Endothelial cell of umbilical vein (primary cell): ENCODE data around the gene VAC14. TPM values are rescaled to one million over a fixed set of nuclear protein-coding genes. Genes with fewer than 3 reads are reported as not detected.

ENCODE experiments used
- BruUV-seq: library from RNA; stranded (reverse); fragments of 400-500 nt; replicated peaks from 2 replicates; lab custom pipeline; 2021; lab: Mats Ljungman, UMichigan
- CTCF ChIA-PET: fragments of 300-600, 350-600 bp; sonication (Branson Sonifier 250); formaldehyde crosslinking; loops from one replicate; lab custom pipeline; 2021; ENCODE audit warnings: antibody characterized with exemption, inconsistent platforms; lab: Charles Lee
- POLR2A ChIA-PET: fragments of 300-600, 350-600 bp; sonication (Branson Sonifier 250); formaldehyde crosslinking; loops from one replicate; lab custom pipeline; 2021; ENCODE audit warnings: antibody characterized with exemption, inconsistent platforms; lab: Charles Lee
- DNase-seq: peaks from one replicate; pipeline ENCODE4 v3.0.0-alpha.2; 2011; ENCODE audit warnings: low read depth, low spot score
- FAIRE-seq: peaks from 2 replicates; lab custom pipeline; 2011; peaks lifted over from hg19 to GRCh38; lab: Jason Lieb, UNC
- H2AFZ ChIP-seq: 2 replicates; pipeline ENCODE4 v1.6.0; 2012; ENCODE audit warnings: low read depth, low read length, control low read depth, inconsistent platforms
- H3K27ac ChIP-seq: 2 replicates; pipeline ENCODE4 v1.5.1; 2011; ENCODE audit warnings: low read depth, mild to moderate bottlenecking, control low read depth, low read length, moderate library complexity; ENCODE audit not compliant: insufficient read depth
- H3K27me3 ChIP-seq, 2 experiments: 2 replicates each; pipeline versions ENCODE4 v1.6.0 to v1.6.1; 2011; ENCODE audit warnings: low read length in 2 of 2, mixed read lengths in 1 of 2; ENCODE audit not compliant: control insufficient read depth in 2 of 2, insufficient read depth in 2 of 2
- H3K36me3 ChIP-seq, 2 experiments: 2 replicates in 1 of 2; 3 replicates in 1 of 2; pipeline ENCODE4 v1.5.1; 2011; ENCODE audit warnings: low read length in 2 of 2, mild to moderate bottlenecking in 1 of 2, moderate library complexity in 1 of 2; ENCODE audit not compliant: control insufficient read depth in 2 of 2, insufficient read depth in 2 of 2; ENCODE audit errors: extremely low read depth in 1 of 2
- H3K4me1 ChIP-seq: 3 replicates; pipeline ENCODE4 v1.5.1; 2011; ENCODE audit warnings: mild to moderate bottlenecking, low read length; ENCODE audit not compliant: control insufficient read depth, insufficient read depth; ENCODE audit errors: extremely low read depth
- H3K4me2 ChIP-seq: 2 replicates; pipeline ENCODE4 v1.6.1; 2011; ENCODE audit warnings: low read length, control low read depth, mixed read lengths; ENCODE audit not compliant: insufficient read depth
- H3K4me3 ChIP-seq, 3 experiments: fragments of 200-600 bp in 1 of 3; sonication (generic), shearing (Covaris generic) in 1 of 3; replicated peaks in 1 of 3; 2 replicates each; pipeline ENCODE4 v1.5.1; 2011 to 2016; ENCODE audit warnings: control low read depth in 3 of 3, low read length in 3 of 3, mild to moderate bottlenecking in 2 of 3, inconsistent platforms in 1 of 3, low read depth in 1 of 3, moderate library complexity in 1 of 3; ENCODE audit not compliant: insufficient read depth in 1 of 3
- H3K79me2 ChIP-seq: 2 replicates; pipeline ENCODE4 v1.6.0; 2012; ENCODE audit warnings: low read length, inconsistent platforms; ENCODE audit not compliant: control insufficient read depth, insufficient read depth
- H3K9ac ChIP-seq: replicated peaks from 2 replicates; pipeline ENCODE3; 2011; ENCODE audit warnings: low read length, control low read depth; ENCODE audit not compliant: insufficient read depth; ENCODE audit errors: extremely low read depth
- H3K9me1 ChIP-seq: replicated peaks from 3 replicates; pipeline ENCODE4 v1.6.0; 2011; ENCODE audit warnings: mild to moderate bottlenecking, low read length; ENCODE audit not compliant: control insufficient read depth, insufficient read depth; ENCODE audit errors: extremely low read depth
- H3K9me3 ChIP-seq: replicated peaks from 2 replicates; pipeline ENCODE4 v1.5.1; 2012; ENCODE audit warnings: low read length, inconsistent platforms; ENCODE audit not compliant: control insufficient read depth, insufficient read depth
- H4K20me1 ChIP-seq: replicated peaks from 2 replicates; pipeline ENCODE3; 2011; ENCODE audit warnings: mild to moderate bottlenecking, low read length; ENCODE audit not compliant: control insufficient read depth, insufficient read depth; ENCODE audit errors: extremely low read depth
- CTCF ChIP-seq, 2 donors: IDR thresholded peaks; 1 replicate in 1 of 2; 2 replicates in 1 of 2; pipeline ENCODE4 v1.5.1; 2011; ENCODE audit warnings: low read length in 2 of 2, mild to moderate bottlenecking in 2 of 2, moderate library complexity in 2 of 2, control low read depth in 1 of 2, inconsistent platforms in 1 of 2, low read depth in 1 of 2; ENCODE audit not compliant: insufficient read depth in 1 of 2; ENCODE audit errors: extremely low read depth in 1 of 2
- EZH2 ChIP-seq: IDR thresholded peaks from 2 replicates; pipeline ENCODE4 v1.6.1; 2012; ENCODE audit warnings: borderline replicate concordance, low read depth, mild to moderate bottlenecking, moderate library complexity, low read length, inconsistent platforms; ENCODE audit not compliant: severe bottlenecking
- FOS ChIP-seq: IDR thresholded peaks from 2 replicates; pipeline ENCODE4 v1.6.1; 2011; ENCODE audit warnings: mild to moderate bottlenecking, low read length, moderate library complexity, borderline replicate concordance; ENCODE audit not compliant: insufficient read depth
- GATA2 ChIP-seq: IDR thresholded peaks from 2 replicates; pipeline ENCODE4 v1.7.0; 2011; ENCODE audit warnings: low read depth, mild to moderate bottlenecking, moderate library complexity, mixed read lengths, low read length; ENCODE audit not compliant: insufficient read length, insufficient read depth
- JUN ChIP-seq: IDR thresholded peaks from 2 replicates; pipeline ENCODE4 v1.6.1; 2011; ENCODE audit warnings: borderline replicate concordance, low read depth; ENCODE audit not compliant: insufficient read length, insufficient read depth
- MAX ChIP-seq: IDR thresholded peaks from 2 replicates; pipeline ENCODE4 v1.6.1; 2011; ENCODE audit not compliant: insufficient read depth, insufficient read length
- MYC ChIP-seq: IDR thresholded peaks from one replicate; pipeline ENCODE4 v1.6.1; 2011; ENCODE audit warnings: mild to moderate bottlenecking, low read depth, low read length
- POLR2A ChIP-seq: IDR thresholded peaks from 2 replicates; pipeline ENCODE4 v1.6.1; 2012; ENCODE audit warnings: low read depth, mild to moderate bottlenecking, control low read depth, low read length
- POLR2AphosphoS5 ChIP-seq: IDR thresholded peaks from 2 replicates; pipeline ENCODE4 v1.6.1; 2012; ENCODE audit warnings: low read depth, mild to moderate bottlenecking, control low read depth, low read length, moderate library complexity; ENCODE audit not compliant: insufficient read depth
- dilution Hi-C: fragments of 300-500 bp; cut with MboI; formaldehyde crosslinking; loops from one replicate; pipeline ENCODE4 v1.15.0; 2019; ENCODE audit warnings: low sequenced_read_pairs; ENCODE audit not compliant: extremely low pct_ligation_motif_present
- intact Hi-C: fragments of 100-400 bp; cut with micrococcal nuclease; formaldehyde crosslinking; loops from one replicate; pipeline ENCODE4 v1.10.0; 2022
- polyA plus RNA-seq, 4 experiments: library from polyadenylated mRNA; depleted of rRNA in 3 of 4; stranded (reverse) in 3 of 4; unstranded in 1 of 4; fragments of >200 nt; gene quantifications; 2 replicates each; pipeline versions ENCODE4 v1.2.1 to v1.2.3, GENCODE V29; 2011 to 2012; ENCODE audit warnings: missing spikeins in 1 of 4
- total RNA-seq: library from RNA; stranded (reverse); gene quantifications from 2 replicates; pipeline ENCODE4 v1.2.3, GENCODE V29; 2021

The VAC14 gene
- total and polyA plus RNA-seq, 2 donors (not counting 3 experiments of a cell fraction or from before 2014, with no cell fraction given) = 37.6 to 57.9 TPM

- H2AFZ ChIP-seq = no peak overlapping the region
- no TSS peak for BruUV-seq
- no peak overlapping the region for H3K27ac ChIP-seq
- no peaks in the 10 kb centered on the region for H3K9me3 ChIP-seq
- H3K4me1 ChIP-seq = no peaks in the 10 kb centered on the region
- H3K9ac ChIP-seq = no peak overlapping the region
- FAIRE-seq (no peak), DNase-seq (no peak)
- TF ChIP-seq MYC (no peak), EZH2 (no peak), FOS (no peak), GATA2 (no peak), MAX (no peak), CTCF (IDR thresholded peaks at IDR 0.05; ENCODE audit: extremely low read depth in 1 of 2, insufficient read depth in 1 of 2, low read depth in 1 of 2, low read length in 2 of 2) (no peak), JUN (no peak), POLR2AphosphoS5 (no peak), POLR2A (no peak)
- H3K4me2 ChIP-seq = no peak overlapping the region
- no peaks in the 10 kb centered on the region for H3K9me1 ChIP-seq
- POLR2A ChIA-PET = no interaction called here
- H3K4me3 ChIP-seq = no peak overlapping the region
- H4K20me1 ChIP-seq = no peaks in the 10 kb centered on the region
- intact Hi-C loops (no loop called here), dilution Hi-C loops (no loop called here)
- CTCF ChIA-PET = interaction anchor here (0.9 to 1.8 kb wide), 3 partner anchors 11 to 47 kb away, joined by 3 to 8 read pairs (median 5); no protein-coding TSS in a partner anchor
- H3K27me3 ChIP-seq = no peaks in the 10 kb centered on the region
- H3K36me3 ChIP-seq = peaks cover 0 to 10% of the 10 kb centered on the region in 2 experiments
- no peaks in the 10 kb centered on the region for H3K79me2 ChIP-seq
Measured at GRCh38 chr16:70724146-70725023, 76.6 kb downstream of the VAC14 start.
